Fibroblast of skin of abdomen (primary cell): ENCODE measurements around the gene SECISBP2.
A peak's percentile ranks its signal among the peaks of the same experiment; 100 is the strongest.

ENCODE experiments used
- DNase-seq: peaks from one replicate; pipeline ENCODE4 v3.0.0-alpha.2; 2013

The SECISBP2 gene

DNA sequence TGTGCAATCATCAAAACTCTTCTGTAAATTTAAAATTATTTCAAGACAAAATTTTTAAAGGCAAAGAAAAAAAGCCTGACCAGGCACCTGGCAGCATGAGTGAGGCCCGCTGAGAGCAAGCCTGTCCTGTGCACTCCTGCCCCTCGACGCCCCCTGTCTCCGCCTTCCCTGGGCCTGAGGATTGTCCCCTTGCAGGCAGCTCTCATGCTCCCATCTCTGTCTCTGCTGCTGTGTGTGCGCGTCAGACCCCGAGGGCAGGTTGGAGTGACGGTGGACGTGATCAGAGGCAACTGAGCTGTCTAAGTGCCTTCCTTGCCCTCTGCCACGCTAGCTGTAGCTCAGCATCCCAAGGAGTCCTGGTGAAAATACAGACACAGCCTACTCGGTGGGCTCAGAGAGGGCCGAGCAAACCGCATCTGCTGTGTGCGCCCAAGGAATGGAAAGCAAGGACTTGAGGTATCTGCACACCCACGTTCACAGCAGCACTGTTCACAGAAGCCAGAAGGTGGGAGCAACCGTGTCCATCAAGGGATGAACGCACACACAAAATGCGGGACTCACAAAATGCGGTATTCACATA, 65.5 kb downstream of the SECISBP2 start:
- DNase-seq: no peak

DNA sequence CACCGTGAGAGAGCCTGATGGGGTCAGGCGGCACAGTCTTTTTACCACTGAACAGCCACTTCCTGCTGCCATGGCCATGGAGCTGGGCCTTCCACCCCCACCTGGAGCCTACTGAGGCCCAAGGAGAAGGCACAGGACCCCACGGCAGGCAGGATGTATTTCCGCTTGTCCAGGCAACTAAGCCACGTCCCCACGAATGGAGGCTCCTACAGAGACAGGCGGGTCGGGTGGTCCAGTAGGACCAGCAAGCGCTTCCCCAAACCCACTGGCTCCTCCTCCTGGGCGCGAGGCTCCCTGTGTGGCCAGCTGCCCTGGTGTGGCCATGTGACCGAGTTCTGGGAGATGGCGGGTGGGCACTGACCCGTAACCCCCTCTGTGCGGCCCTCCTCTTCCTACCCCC, 66.5 kb downstream of the SECISBP2 start:
- no peak for DNase-seq

- no peak for DNase-seq
Measured at GRCh38 chr9:89386206-89386605, 67.9 kb downstream of the SECISBP2 start.

GRCh38 chr9:89386797-89387196, 68.5 kb downstream of the SECISBP2 start:
- DNase-seq: no peak

GRCh38 chr9:89387197-89387849, 69.0 kb downstream of the SECISBP2 start:
- DNase-seq: no peak

DNA sequence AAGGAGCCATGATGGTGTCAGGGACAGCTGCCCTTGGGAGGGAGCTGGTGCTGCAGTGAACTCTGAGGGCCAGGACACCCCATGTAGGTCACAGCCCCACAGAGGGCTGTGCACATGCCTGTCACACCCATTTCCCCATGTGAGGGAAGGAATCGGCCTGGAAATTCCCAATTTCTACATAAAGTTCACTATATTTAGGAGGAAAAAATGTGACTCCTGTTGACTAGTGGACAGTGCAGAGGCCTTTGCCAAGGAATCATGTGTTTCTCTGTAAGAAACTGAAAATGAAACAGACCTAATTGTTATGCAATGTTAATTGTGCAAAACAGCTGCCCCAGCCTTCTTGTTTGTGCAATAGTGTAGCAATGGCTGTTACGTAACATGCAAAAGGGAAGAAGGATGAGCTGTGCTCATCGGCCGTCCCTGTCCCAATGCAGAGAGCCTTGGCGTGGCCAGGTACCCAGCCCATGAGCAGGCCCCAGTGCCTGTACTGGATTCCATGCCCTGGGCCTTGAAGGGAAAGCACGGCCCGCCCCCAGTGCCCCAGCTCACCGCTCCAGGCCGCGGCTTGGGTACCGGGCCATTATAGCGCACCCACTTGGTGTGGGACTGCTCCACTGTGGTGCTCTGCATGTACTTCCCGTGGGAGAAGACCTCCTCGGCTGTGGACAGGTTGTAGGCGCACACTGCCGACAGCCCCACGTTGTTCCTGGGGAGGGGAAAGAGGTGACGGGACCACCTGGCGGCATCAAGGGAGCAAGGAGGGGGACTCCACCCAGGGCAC, 70.0 kb downstream of the SECISBP2 start:
- peak; percentile 74 for DNase-seq

DNA sequence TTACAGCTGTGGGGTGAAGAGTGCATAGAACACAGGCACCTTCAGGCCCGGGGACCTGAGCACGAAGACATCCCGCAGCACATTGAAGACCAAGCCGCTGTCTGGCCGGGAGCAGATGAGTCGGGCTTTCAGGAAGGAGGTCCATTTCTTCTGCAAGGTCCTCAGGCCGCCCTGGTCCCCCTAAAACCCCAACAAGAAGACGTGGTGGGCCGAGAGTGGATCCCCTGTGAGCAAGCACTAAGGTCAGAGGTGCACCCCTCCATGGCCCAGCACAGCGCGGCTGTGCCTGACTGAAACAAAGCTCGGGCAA, 70.5 kb downstream of the SECISBP2 start:
- DNase-seq: no peak

- no peak for DNase-seq
Measured at GRCh38 chr9:89390068-89390555, 71.8 kb downstream of the SECISBP2 start.

GRCh38 chr9:89390578-89391116, 72.3 kb downstream of the SECISBP2 start:
- no peak for DNase-seq

DNA sequence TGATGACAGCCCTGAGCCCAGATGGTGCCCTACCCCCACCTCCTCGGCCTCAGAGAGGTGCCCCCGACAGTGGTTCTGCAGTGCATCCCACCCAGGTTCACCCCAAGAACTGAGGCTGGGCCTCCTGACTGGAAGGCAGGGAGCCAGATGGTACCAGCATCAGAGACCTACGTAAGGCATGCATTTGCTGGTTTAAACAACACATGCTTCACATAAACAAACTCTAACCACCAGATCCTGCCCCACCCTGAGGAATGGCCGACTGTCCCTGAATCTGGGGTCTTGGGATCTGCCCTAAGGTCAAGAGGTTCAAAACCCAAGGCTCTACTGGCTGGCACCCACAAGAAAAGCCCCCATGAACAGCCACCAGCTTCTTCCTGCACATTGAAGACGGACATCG, 73.3 kb downstream of the SECISBP2 start:
- no peak for DNase-seq

- no peak for DNase-seq
Measured at GRCh38 chr9:89394412-89394811, 76.1 kb downstream of the SECISBP2 start.

DNA sequence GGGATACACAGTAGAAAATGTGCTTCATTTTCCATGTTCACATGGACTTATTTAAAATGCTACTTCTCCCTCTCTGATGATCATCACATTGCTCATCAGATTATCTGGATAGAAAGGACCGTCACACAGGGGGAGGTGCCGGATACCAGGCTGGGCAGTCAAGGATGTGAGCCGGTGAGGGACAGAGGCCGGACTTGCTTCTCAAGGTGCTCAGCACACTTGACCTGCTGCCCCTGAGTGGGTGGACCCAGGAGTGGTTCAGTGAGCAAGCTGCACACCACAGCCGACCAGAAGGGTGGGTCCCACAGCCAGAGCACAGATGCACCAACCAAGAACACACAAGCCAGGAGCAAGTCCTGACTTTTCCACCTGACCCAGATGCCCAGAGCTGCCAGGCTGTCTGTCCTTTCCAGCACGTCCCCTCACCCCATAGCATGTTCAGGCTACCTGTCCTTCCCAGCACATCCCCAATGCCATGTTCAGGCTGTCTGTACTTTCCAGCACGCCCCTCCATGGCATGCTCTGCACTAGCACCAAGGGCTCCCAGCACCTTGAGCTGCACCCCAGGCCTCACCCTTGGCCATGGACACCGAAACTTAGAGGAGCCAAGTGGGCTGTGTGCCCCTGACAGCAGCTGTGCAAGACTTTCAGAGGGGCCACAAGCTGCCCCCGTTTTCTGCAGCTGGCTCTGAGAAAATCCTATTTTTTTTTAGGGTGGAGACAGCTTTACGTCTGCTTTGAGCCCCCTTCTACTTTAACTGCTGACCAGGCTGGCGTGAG, 77.8 kb downstream of the SECISBP2 start:
- DNase-seq: no peak

- no peak for DNase-seq
Measured at GRCh38 chr9:89397471-89397870, 79.2 kb downstream of the SECISBP2 start.

DNA sequence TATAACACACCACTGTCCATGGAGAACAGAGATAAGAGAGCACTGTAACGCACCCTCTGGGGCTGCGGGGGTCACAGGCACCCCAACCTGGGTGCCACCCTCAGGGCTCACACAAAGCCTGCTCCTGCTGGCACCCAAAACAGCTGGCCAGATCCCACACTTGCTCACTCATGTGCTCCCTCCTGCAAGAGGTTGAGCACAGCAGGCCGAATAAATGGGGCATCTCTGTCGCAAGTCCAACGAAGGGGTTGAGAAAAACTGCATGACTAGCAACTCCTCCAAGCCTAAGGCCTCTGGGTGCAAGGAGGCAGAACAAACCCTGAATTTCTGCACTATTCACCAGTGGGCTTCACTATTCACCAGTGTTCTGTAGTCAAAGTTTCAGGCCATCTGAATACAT, 80.3 kb downstream of the SECISBP2 start:
- no peak for DNase-seq

DNA sequence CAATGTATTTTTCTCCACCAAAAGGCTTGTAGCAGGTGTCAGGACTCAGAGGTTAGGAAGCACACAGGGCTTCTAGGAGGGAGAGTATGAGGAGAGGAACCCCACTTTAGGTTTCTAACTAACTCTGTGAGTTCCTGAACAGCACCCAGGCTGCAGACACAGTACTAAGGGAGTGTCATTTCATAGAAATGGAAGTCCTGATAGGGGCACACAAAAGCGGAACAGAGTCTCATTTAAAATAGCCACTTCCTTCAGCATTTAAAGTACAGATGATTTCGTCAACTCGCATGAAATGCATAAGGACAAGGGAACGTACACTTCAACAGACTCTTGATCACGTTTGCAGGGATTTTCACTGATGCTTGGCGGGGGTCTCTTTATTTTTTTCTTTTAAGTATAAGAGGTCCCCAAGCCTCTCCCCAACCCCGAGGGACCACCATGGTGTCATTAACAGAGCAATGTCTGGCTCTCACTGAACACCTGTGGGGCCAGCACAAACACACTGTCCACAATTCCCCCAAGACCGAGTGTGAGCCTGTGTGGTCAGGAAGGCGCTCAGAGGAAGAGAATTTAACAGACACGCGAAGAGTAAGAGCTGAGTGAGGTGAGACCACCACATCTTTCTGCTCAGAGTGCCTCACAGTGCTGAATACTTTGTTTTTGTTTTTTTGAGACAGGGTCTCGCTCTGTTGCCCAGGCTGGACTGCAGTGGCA, 82.3 kb downstream of the SECISBP2 start:
- no peak for DNase-seq

DNA sequence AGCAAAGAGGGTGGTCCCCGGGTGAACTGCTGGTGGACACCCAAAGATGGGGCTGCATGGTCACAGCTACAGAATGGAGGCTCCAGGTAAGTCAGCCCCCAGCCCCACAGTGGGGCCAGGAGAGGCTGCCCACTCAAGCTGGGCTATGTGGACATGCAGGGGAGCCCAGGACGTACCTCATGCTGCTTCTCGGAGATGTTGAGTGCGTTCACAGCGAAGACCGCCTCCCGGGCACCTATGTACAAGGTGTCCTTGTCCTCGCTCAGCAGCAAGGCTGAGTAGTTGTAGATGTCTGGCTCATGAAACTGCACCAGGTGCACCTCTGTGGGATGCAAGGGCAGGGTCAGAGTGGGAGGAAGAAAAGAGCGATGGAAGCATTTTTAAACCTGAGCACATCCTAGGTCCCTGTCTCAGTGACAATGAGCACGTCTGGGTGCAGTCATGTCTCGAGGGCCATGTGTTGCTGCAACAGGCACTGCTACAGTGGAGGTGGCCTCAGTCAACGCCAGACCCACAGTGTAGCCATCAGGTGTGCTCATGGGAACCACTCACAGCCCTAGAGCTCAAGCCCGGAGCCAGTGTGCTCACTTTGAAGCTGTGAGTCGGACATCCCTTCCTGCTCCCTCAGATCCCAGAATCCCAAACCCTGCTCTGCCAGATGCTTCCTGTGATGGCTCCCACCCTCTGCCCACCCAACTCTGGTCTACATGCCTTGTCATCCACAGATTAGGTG, 84.6 kb downstream of the SECISBP2 start:
- DNase-seq: no peak

- DNase-seq: no peak
Measured at GRCh38 chr9:89404074-89404473, 85.8 kb downstream of the SECISBP2 start.

- DNase-seq: no peak
Measured at GRCh38 chr9:89405826-89406225, 87.5 kb downstream of the SECISBP2 start.

DNA sequence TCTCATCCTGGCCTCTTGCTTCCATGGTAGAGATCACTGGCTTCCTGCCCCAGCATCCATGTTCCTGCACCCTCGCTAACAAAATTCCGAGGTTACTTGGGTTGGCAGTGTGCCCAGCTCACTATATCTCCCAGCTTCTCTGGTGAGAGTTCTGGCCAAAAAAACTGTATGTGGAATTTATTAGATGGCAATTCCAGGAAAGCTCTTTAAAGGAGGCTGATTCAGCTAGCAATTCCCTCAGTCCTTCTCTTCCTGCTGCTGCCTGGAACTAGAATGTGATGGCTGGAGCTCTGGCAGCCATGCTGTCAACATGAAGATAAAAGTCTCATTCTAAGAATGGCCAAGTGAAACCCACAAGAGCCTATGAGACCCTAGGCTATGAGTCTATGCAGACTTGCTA, 88.8 kb downstream of the SECISBP2 start:
- DNase-seq: peak; percentile 63

- no peak for DNase-seq
Measured at GRCh38 chr9:89408628-89409101, 90.4 kb downstream of the SECISBP2 start.
